CD4-positive, alpha-beta T cell treated with Interleukin-6 for 4 hours (primary cell): Measurements from ENCODE around the gene SLC35B1.

Experiments used
- DNase-seq: peaks from one replicate; pipeline ENCODE4 v3.0.0-alpha.2; 2020; ENCODE audit warnings: mixed read lengths

Gene SLC35B1

GRCh38 chr17:49707608-49708514 lies at the start of gene SLC35B1:
TSS of gene SLC35B1 (minus strand) at chr17:49707964. CDS start at chr17:49707833, 131 bp downstream.
- peak; percentile 100 for DNase-seq

GRCh38 chr17:49757151-49757777 lies 49.5 kb upstream of the SLC35B1 start:
- DNase-seq = no peak

GRCh38 chr17:49756323-49757150 lies 48.8 kb upstream of the SLC35B1 start:
- no peak for DNase-seq

- DNase-seq = no peak
Observed at GRCh38 chr17:49755663-49756283, 48.0 kb upstream of the SLC35B1 start.

GRCh38 chr17:49753959-49754391 lies 46.2 kb upstream of the SLC35B1 start:
- DNase-seq = no peak

GRCh38 chr17:49752508-49752907 lies 44.7 kb upstream of the SLC35B1 start:
- no peak for DNase-seq

- DNase-seq = no peak
Observed at GRCh38 chr17:49749730-49750129, 42.0 kb upstream of the SLC35B1 start.

GRCh38 chr17:49748791-49749190 lies 41.0 kb upstream of the SLC35B1 start:
- peak; percentile 73 for DNase-seq

GRCh38 chr17:49748223-49748622 lies 40.5 kb upstream of the SLC35B1 start:
- peak; percentile 48 for DNase-seq

- no peak for DNase-seq
Observed at GRCh38 chr17:49747632-49748031, 39.9 kb upstream of the SLC35B1 start.

- peak; percentile 51 for DNase-seq
Observed at GRCh38 chr17:49746791-49747490, 39.2 kb upstream of the SLC35B1 start.

- DNase-seq = no peak
Observed at GRCh38 chr17:49745175-49746139, 37.7 kb upstream of the SLC35B1 start.

- no peak for DNase-seq
Observed at GRCh38 chr17:49742166-49742638, 34.4 kb upstream of the SLC35B1 start.

GRCh38 chr17:49741692-49742076 lies 33.9 kb upstream of the SLC35B1 start:
- no peak for DNase-seq

- DNase-seq = no peak
Observed at GRCh38 chr17:49741009-49741691, 33.4 kb upstream of the SLC35B1 start.

GRCh38 chr17:49739641-49740271 lies 32.0 kb upstream of the SLC35B1 start:
- peak; percentile 98 for DNase-seq

- no peak for DNase-seq
Observed at GRCh38 chr17:49738456-49739163, 30.8 kb upstream of the SLC35B1 start.
